ENCODE data around the gene DLX2. TPM values are rescaled to one million over a fixed set of nuclear protein-coding genes. Genes with fewer than 3 reads are reported as not detected.

DLX2 gene
- total and polyA plus RNA-seq, 2 donors from 2014 or later: not detected

- FAIRE-seq (no peak), DNase-seq (peak in 4 of 5 donors; percentile 6 to 33 (median 24))
- Histone ChIP-seq H3K9me3 (ENCODE audit: control insufficient read depth in 2 of 3, insufficient read depth in 1 of 3, low read length in 3 of 3) (peaks cover 0 to 6% (median 0%) of the 10 kb centered on the region in 3 donors), H3K27ac (ENCODE audit: low read depth in 2 of 2, low read length in 2 of 2) (no peak overlapping the region), H3K4me3 (ENCODE audit: low read length in 3 of 3) (no peak overlapping the region), H3K36me3 (ENCODE audit: control insufficient read depth in 2 of 3, insufficient read depth in 3 of 3, low read length in 3 of 3) (no peaks in the 10 kb centered on the region), H3K9ac (ENCODE audit: low read length in 3 of 3) (no peak overlapping the region), H3K27me3 (ENCODE audit: control insufficient read depth, insufficient read depth, low read length) (peaks cover 74% of the 10 kb centered on the region), H3K4me1 (ENCODE audit: control insufficient read depth in 2 of 3, insufficient read depth in 2 of 3, low read depth in 1 of 3, low read length in 3 of 3) (peaks cover 0 to 10% (median 0%) of the 10 kb centered on the region in 3 donors)
- intact Hi-C loops (cut with DNase I): no loop called here
- no peak for TF ChIP-seq CTCF (IDR thresholded peaks at IDR 0.05; ENCODE audit: borderline replicate concordance, extremely low read depth, insufficient read depth)
These were observed 10.7 kb downstream of the DLX2 start for GRCh38 chr2:172091761-172092566.

- DNase-seq (peak in 3 of 5 donors; percentile 13 to 27 (median 14)), FAIRE-seq (no peak)
- TF ChIP-seq CTCF (IDR thresholded peaks at IDR 0.05; ENCODE audit: borderline replicate concordance, extremely low read depth, insufficient read depth): no peak
- Histone ChIP-seq H3K4me3 (ENCODE audit: low read length in 3 of 3) (no peak overlapping the region), H3K9me3 (ENCODE audit: control insufficient read depth in 2 of 3, insufficient read depth in 1 of 3, low read length in 3 of 3) (peaks cover 0 to 6% (median 0%) of the 10 kb centered on the region in 3 donors), H3K9ac (ENCODE audit: low read length in 3 of 3) (no peak overlapping the region), H3K4me1 (ENCODE audit: control insufficient read depth in 2 of 3, insufficient read depth in 2 of 3, low read depth in 1 of 3, low read length in 3 of 3) (peaks cover 0 to 7% (median 0%) of the 10 kb centered on the region in 3 donors), H3K27me3 (ENCODE audit: control insufficient read depth, insufficient read depth, low read length) (peaks cover 79% of the 10 kb centered on the region), H3K27ac (ENCODE audit: low read depth in 2 of 2, low read length in 2 of 2) (no peak overlapping the region), H3K36me3 (ENCODE audit: control insufficient read depth in 2 of 3, insufficient read depth in 3 of 3, low read length in 3 of 3) (no peaks in the 10 kb centered on the region)
- intact Hi-C loops (cut with DNase I): no loop called here
These were observed 11.6 kb downstream of the DLX2 start for GRCh38 chr2:172091000-172091641.

- Histone ChIP-seq H3K4me3 (ENCODE audit: low read length in 3 of 3) (no peak overlapping the region), H3K36me3 (ENCODE audit: control insufficient read depth in 2 of 3, insufficient read depth in 3 of 3, low read length in 3 of 3) (no peaks in the 10 kb centered on the region), H3K9me3 (ENCODE audit: control insufficient read depth in 2 of 3, insufficient read depth in 1 of 3, low read length in 3 of 3) (peaks cover 0 to 6% (median 0%) of the 10 kb centered on the region in 3 donors), H3K27me3 (ENCODE audit: control insufficient read depth, insufficient read depth, low read length) (peaks cover 82% of the 10 kb centered on the region), H3K4me1 (ENCODE audit: control insufficient read depth in 2 of 3, insufficient read depth in 2 of 3, low read depth in 1 of 3, low read length in 3 of 3) (peaks cover 0 to 10% (median 0%) of the 10 kb centered on the region in 3 donors), H3K27ac (ENCODE audit: low read depth in 2 of 2, low read length in 2 of 2) (no peak overlapping the region), H3K9ac (ENCODE audit: low read length in 3 of 3) (no peak overlapping the region)
- intact Hi-C loops (cut with DNase I): no loop called here
- no peak for FAIRE-seq
- DNase-seq: peak in 2 of 5 donors; percentile 16 to 18
- no peak for TF ChIP-seq CTCF (IDR thresholded peaks at IDR 0.05; ENCODE audit: borderline replicate concordance, extremely low read depth, insufficient read depth)
These were observed 12.4 kb downstream of the DLX2 start for GRCh38 chr2:172090044-172090961.
